PC-9 (cell line): Measurements from ENCODE around the gene PDK3. TPM values are rescaled to one million over a fixed set of nuclear protein-coding genes. Genes with fewer than 3 reads are reported as not detected.

Source experiments
- BruUV-seq: library from RNA; stranded (reverse); fragments of 400-500 nt; replicated peaks from 2 replicates; lab custom pipeline; 2021; lab: Mats Ljungman, UMichigan
- CTCF ChIA-PET: fragments of 300-600 bp; sonication (Branson Sonifier 250); formaldehyde crosslinking; loops from one replicate; lab custom pipeline; 2022; ENCODE audit warnings: antibody characterized with exemption; lab: Charles Lee
- POLR2A ChIA-PET: fragments of 300-600 bp; sonication (Branson Sonifier 250); formaldehyde crosslinking; loops from one replicate; lab custom pipeline; 2022; ENCODE audit warnings: antibody characterized with exemption; ENCODE audit not compliant: unreplicated experiment; lab: Charles Lee
- DNase-seq, 2 experiments: peaks; one replicate each; pipeline versions ENCODE4 v3.0.0 to v3.0.0-alpha.2; 2015 to 2022; ENCODE audit warnings: mixed read lengths in 1 of 2
- H2AFZ ChIP-seq: fragments of 200-600 bp; sonication (generic); 2 replicates; pipeline ENCODE4 v1.8.1; 2017; ENCODE audit warnings: antibody characterized with exemption
- H3F3A ChIP-seq: fragments of 200-600 bp; sonication (generic); 2 replicates; pipeline ENCODE4 v1.8.1; 2017; ENCODE audit warnings: antibody characterized with exemption, mild to moderate bottlenecking, low read depth; ENCODE audit not compliant: insufficient read depth
- H3K27ac ChIP-seq: fragments of 200-600 bp; sonication (generic); 2 replicates; pipeline ENCODE4 v1.6.1; 2016; ENCODE audit warnings: mixed run types
- H3K27me3 ChIP-seq: fragments of 200-600 bp; sonication (generic); 2 replicates; pipeline ENCODE4 v1.6.1; 2016; ENCODE audit warnings: low read depth, mixed run types; ENCODE audit not compliant: insufficient read depth
- H3K36me3 ChIP-seq: fragments of 200-600 bp; sonication (generic); 2 replicates; pipeline ENCODE4 v1.6.1; 2016; ENCODE audit warnings: low read depth, mixed run types
- H3K4me1 ChIP-seq: fragments of 200-600 bp; sonication (generic); replicated peaks from 2 replicates; pipeline ENCODE4 v1.6.1; 2016; ENCODE audit warnings: mixed run types; ENCODE audit not compliant: insufficient read depth
- H3K4me2 ChIP-seq: fragments of 200-600 bp; sonication (generic); 2 replicates; pipeline ENCODE4 v1.6.1; 2017; ENCODE audit warnings: mixed run types
- H3K4me3 ChIP-seq: fragments of 200-600 bp; sonication (generic); 2 replicates; pipeline ENCODE4 v1.6.1; 2016; ENCODE audit warnings: mixed run types
- H3K79me2 ChIP-seq: fragments of 200-600 bp; sonication (generic); 2 replicates; pipeline ENCODE4 v1.6.1; 2017; ENCODE audit warnings: low read depth, mixed run types
- H3K9me2 ChIP-seq: fragments of 200-600 bp; sonication (generic); 2 replicates; pipeline ENCODE4 v1.8.1; 2017; ENCODE audit warnings: mild to moderate bottlenecking; ENCODE audit not compliant: insufficient read depth
- H3K9me3 ChIP-seq: fragments of 200-600 bp; sonication (generic); 2 replicates; pipeline ENCODE4 v1.8.1; 2016; ENCODE audit warnings: low read depth; ENCODE audit not compliant: insufficient read depth
- H4K20me1 ChIP-seq: fragments of 200-600 bp; sonication (generic); 2 replicates; pipeline ENCODE4 v1.8.1; 2017; ENCODE audit not compliant: insufficient read depth
- CTCF ChIP-seq: fragments of 200-600 bp; sonication (generic); conservative IDR thresholded peaks from 2 replicates; pipeline ENCODE4 v1.6.1; 2017; ENCODE audit warnings: mixed run types, antibody characterized with exemption, mild to moderate bottlenecking, moderate library complexity
- EZH2 ChIP-seq: fragments of 200-600 bp; sonication (generic); IDR thresholded peaks from 2 replicates; pipeline ENCODE4 v1.8.0; 2017; ENCODE audit warnings: antibody characterized with exemption, low read depth
- intact Hi-C: fragments of 100-400 bp; cut with micrococcal nuclease; formaldehyde crosslinking; loops from one replicate; pipeline ENCODE4 v1.10.0; 2022; ENCODE audit not compliant: unreplicated experiment
- total RNA-seq: library from RNA; stranded (reverse); gene quantifications from 2 replicates; pipeline ENCODE4 v1.2.3, GENCODE V29; 2021

Gene PDK3
- total RNA-seq, 1 experiment from 2014 or later, result 19.4 TPM

- H3K9me2 ChIP-seq, result no peaks in the 10 kb centered on the region
- peaks cover 35% of the 10 kb centered on the region for H3K27me3 ChIP-seq
- no peaks in the 10 kb centered on the region for H3K4me1 ChIP-seq
- H3K79me2 ChIP-seq, result no peaks in the 10 kb centered on the region
- H4K20me1 ChIP-seq, result no peaks in the 10 kb centered on the region
- H2AFZ ChIP-seq, result no peak overlapping the region
- no peak overlapping the region for H3K4me2 ChIP-seq
- no peaks in the 10 kb centered on the region for H3K36me3 ChIP-seq
- TF ChIP-seq EZH2 (no peak), CTCF (no peak)
- no peak for DNase-seq
- ChIA-PET CTCF (no interaction called here), POLR2A (no interaction called here)
- no peak overlapping the region for H3K27ac ChIP-seq
- no peak overlapping the region for H3K4me3 ChIP-seq
- no peaks in the 10 kb centered on the region for H3F3A ChIP-seq
- no TSS peak for BruUV-seq
- intact Hi-C loops, result no loop called here
- no peaks in the 10 kb centered on the region for H3K9me3 ChIP-seq
Measured at GRCh38 chrX:24448762-24449250, 16.3 kb upstream of the PDK3 start.

GRCh38 chrX:24463077-24463476, 2.0 kb upstream of the PDK3 start:
- Histone ChIP-seq H3K4me3 (no peak overlapping the region), H3K27ac (no peak overlapping the region), H3K79me2 (no peaks in the 10 kb centered on the region), H3K27me3 (no peaks in the 10 kb centered on the region), H3K9me2 (no peaks in the 10 kb centered on the region), H4K20me1 (no peaks in the 10 kb centered on the region), H3K4me1 (peaks cover 9% of the 10 kb centered on the region; the same call in 1 of the 2 replicates), H3K9me3 (no peaks in the 10 kb centered on the region), H3F3A (no peaks in the 10 kb centered on the region), H2AFZ (no peak overlapping the region), H3K4me2 (no peak overlapping the region), H3K36me3 (no peaks in the 10 kb centered on the region)
- no peak for DNase-seq
- ChIA-PET CTCF (no interaction called here), POLR2A (no interaction called here)
- intact Hi-C loops, result no loop called here
- no peak for TF ChIP-seq EZH2
- TF ChIP-seq CTCF, result no peak
- BruUV-seq, result no TSS peak

- no peaks in the 10 kb centered on the region for H4K20me1 ChIP-seq
- peak overlapping the region; percentile 87 for H3K4me2 ChIP-seq
- ChIA-PET CTCF (interaction anchor here (0.5 kb wide), 1 partner anchor 480 kb away, joined by 5 read pairs; no protein-coding TSS in a partner anchor), POLR2A (no interaction called here)
- peak overlapping the region; percentile 70 for H3K4me3 ChIP-seq
- peaks cover 9% of the 10 kb centered on the region; the same call in 1 of the 2 replicates for H3K4me1 ChIP-seq
- no peak for DNase-seq
- intact Hi-C loops, result no loop called here
- H3K27me3 ChIP-seq, result no peaks in the 10 kb centered on the region
- TF ChIP-seq EZH2 (no peak), CTCF (no peak)
- peak overlapping the region; percentile 94 for H2AFZ ChIP-seq
- no peaks in the 10 kb centered on the region for H3K79me2 ChIP-seq
- H3K36me3 ChIP-seq, result no peaks in the 10 kb centered on the region
- H3K9me2 ChIP-seq, result no peaks in the 10 kb centered on the region
- no peaks in the 10 kb centered on the region for H3F3A ChIP-seq
- H3K9me3 ChIP-seq, result no peaks in the 10 kb centered on the region
- TSS peak; percentile 80 for BruUV-seq
- 0 out of 2 replicates have a peak overlapping the region, but pooled peaks have one; percentile 17 for H3K27ac ChIP-seq
Measured at GRCh38 chrX:24464498-24464835, 619 bp upstream of the PDK3 start.
